ENCODE results near the gene TMEM19.

DNA sequence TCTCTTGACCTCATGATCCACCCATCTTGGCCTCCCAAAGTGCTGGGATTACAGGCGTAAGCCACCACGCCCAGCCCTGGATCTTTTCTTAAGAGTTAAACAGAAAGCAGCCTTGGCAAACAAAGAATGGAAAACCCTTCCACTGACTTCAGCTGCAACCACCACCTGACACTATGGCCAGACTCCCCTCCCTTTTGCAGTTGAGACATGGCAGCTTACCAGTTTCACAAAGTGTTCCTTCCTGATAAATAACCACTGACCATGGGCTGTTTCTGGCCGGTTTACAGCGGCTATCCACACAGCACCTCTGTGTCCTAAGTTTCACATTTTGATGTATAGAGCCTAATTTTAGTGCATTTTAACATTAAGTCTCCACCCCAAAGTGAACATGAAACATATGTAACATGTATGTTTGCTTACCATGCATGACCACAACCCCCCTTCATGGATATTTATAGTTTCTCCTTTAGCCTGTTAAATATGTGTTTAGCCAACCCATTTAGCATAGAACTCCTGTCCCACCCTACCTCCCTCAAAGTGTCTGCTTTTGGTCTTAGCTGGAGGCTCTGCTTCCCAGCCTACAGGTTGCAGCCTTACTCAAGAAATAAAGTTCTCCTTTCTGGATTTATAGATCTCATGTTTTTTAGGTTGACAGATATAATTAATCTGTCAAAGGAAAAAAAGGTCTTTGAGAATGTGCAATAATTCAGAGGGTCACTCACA is 36.1 kb downstream of the TMEM19 start:
- TF ChIP-seq EZH2 (IDR thresholded peaks at IDR 0.05; ENCODE audit: insufficient read depth, poor library complexity, severe bottlenecking) (no peak), EZH2phosphoT487 (IDR thresholded peaks at IDR 0.05; ENCODE audit: insufficient read depth, low read depth) (no peak)
